CD14-positive monocyte (primary cell): ENCODE results near the gene GPS2. TPM values are rescaled to one million over a fixed set of nuclear protein-coding genes. Genes with fewer than 3 reads are reported as not detected.

ENCODE experiments used
- DNase-seq, 3 donors: peaks; one replicate each; pipeline ENCODE4 v3.0.0-alpha.2; 2011 to 2022
- H2AFZ ChIP-seq: 2 replicates; pipeline ENCODE4 v1.6.0; 2012; ENCODE audit warnings: mild to moderate bottlenecking, low read depth, low read length, inconsistent platforms; ENCODE audit not compliant: insufficient read depth, poor library complexity, severe bottlenecking
- H3K27ac ChIP-seq, 2 donors: 1 replicate in 1 of 2; 2 replicates in 1 of 2; pipeline ENCODE4 v1.5.1; 2012 to 2013; ENCODE audit warnings: low read length in 2 of 2, control low read depth in 1 of 2, inconsistent platforms in 1 of 2, low read depth in 1 of 2, mild to moderate bottlenecking in 1 of 2
- H3K27me3 ChIP-seq, 2 donors: one replicate each; pipeline versions ENCODE4 v1.6.0 to v1.6.1; 2011 to 2013; ENCODE audit warnings: low read length in 2 of 2; ENCODE audit not compliant: control insufficient read depth in 2 of 2, insufficient read depth in 2 of 2
- H3K36me3 ChIP-seq, 2 donors: replicated peaks in 1 of 2; 1 replicate in 1 of 2; 2 replicates in 1 of 2; pipeline versions ENCODE4 v1.5.1 to v1.6.1; 2012 to 2013; ENCODE audit warnings: low read length in 2 of 2, control low read depth in 1 of 2, inconsistent platforms in 1 of 2, mild to moderate bottlenecking in 1 of 2; ENCODE audit not compliant: insufficient read depth in 2 of 2, control insufficient read depth in 1 of 2
- H3K4me1 ChIP-seq, 2 donors: 1 replicate in 1 of 2; 2 replicates in 1 of 2; pipeline versions ENCODE4 v1.5.1 to v1.6.1; 2012 to 2013; ENCODE audit warnings: low read length in 2 of 2, control low read depth in 1 of 2, inconsistent platforms in 1 of 2, mild to moderate bottlenecking in 1 of 2, moderate library complexity in 1 of 2; ENCODE audit not compliant: insufficient read depth in 2 of 2, control insufficient read depth in 1 of 2
- H3K4me2 ChIP-seq: replicated peaks from 2 replicates; pipeline ENCODE3; 2012; ENCODE audit warnings: low read length, moderate library complexity, mild to moderate bottlenecking; ENCODE audit not compliant: poor library complexity, severe bottlenecking; ENCODE audit errors: extremely low read depth
- H3K4me3 ChIP-seq, 3 experiments: fragments of 200-600 bp in 1 of 3; sonication (generic) in 1 of 3; replicated peaks in 1 of 3; 1 replicate in 2 of 3; 2 replicates in 1 of 3; pipeline ENCODE4 v1.5.1; 2011 to 2013; ENCODE audit warnings: low read length in 3 of 3, mild to moderate bottlenecking in 3 of 3, control low read depth in 2 of 3, low read depth in 2 of 3, inconsistent platforms in 1 of 3, moderate library complexity in 1 of 3
- H3K79me2 ChIP-seq: 2 replicates; pipeline ENCODE4 v1.6.0; 2012; ENCODE audit warnings: mild to moderate bottlenecking, control low read depth, inconsistent platforms, low read length, moderate library complexity; ENCODE audit not compliant: insufficient read depth
- H3K9ac ChIP-seq: 2 replicates; pipeline ENCODE4 v1.6.0; 2017; ENCODE audit warnings: low read length, mild to moderate bottlenecking; ENCODE audit not compliant: insufficient read depth, poor library complexity, severe bottlenecking
- H3K9me3 ChIP-seq, 2 donors: replicated peaks in 1 of 2; 1 replicate in 1 of 2; 2 replicates in 1 of 2; pipeline versions ENCODE4 v1.5.1 to v1.6.1; 2012 to 2013; ENCODE audit warnings: low read length in 2 of 2, control low read depth in 1 of 2; ENCODE audit not compliant: control insufficient read depth in 1 of 2, insufficient read depth in 1 of 2
- H4K20me1 ChIP-seq: 2 replicates; pipeline ENCODE4 v1.6.0; 2012; ENCODE audit warnings: mild to moderate bottlenecking, low read length, control low read depth, moderate library complexity; ENCODE audit not compliant: insufficient read depth
- H3K27ac Mint-ChIP-seq, 7 donors: one replicate each; pipeline ENCODE4 v1.8.0; 2020; ENCODE audit warnings: mild to moderate bottlenecking in 7 of 7, mixed read lengths in 7 of 7, moderate library complexity in 6 of 7, inconsistent platforms in 2 of 7
- H3K27me3 Mint-ChIP-seq, 3 donors: one replicate each; pipeline ENCODE4 v1.8.0; 2021 to 2022; ENCODE audit warnings: low read depth in 3 of 3, mild to moderate bottlenecking in 3 of 3, mixed read lengths in 3 of 3, moderate library complexity in 3 of 3, inconsistent platforms in 1 of 3
- H3K36me3 Mint-ChIP-seq, 2 donors: one replicate each; pipeline ENCODE4 v1.8.0; 2020; ENCODE audit warnings: mixed read lengths in 2 of 2, inconsistent platforms in 1 of 2, mild to moderate bottlenecking in 1 of 2
- H3K4me1 Mint-ChIP-seq: one replicate; pipeline ENCODE4 v1.8.0; 2020; ENCODE audit warnings: mild to moderate bottlenecking, mixed read lengths
- H3K4me3 Mint-ChIP-seq, 2 donors: one replicate each; pipeline ENCODE4 v1.8.0; 2020; ENCODE audit warnings: mild to moderate bottlenecking in 2 of 2, mixed read lengths in 2 of 2, moderate library complexity in 1 of 2
- H3K9me3 Mint-ChIP-seq, 7 donors: one replicate each; pipeline ENCODE4 v1.8.0; 2020 to 2022; ENCODE audit warnings: mixed read lengths in 7 of 7, mild to moderate bottlenecking in 6 of 7, moderate library complexity in 6 of 7, inconsistent platforms in 2 of 7
- WGBS: methylation state at CpG from one replicate; pipeline ENCODE4 v1.1.5; 2013; ENCODE audit warnings: missing lambda C conversion rate; ENCODE audit not compliant: insufficient coverage; 5-methylcytosine and 5-hydroxymethylcytosine counted together
- intact Hi-C, 2 donors: fragments of 100-400 bp; cut with micrococcal nuclease; formaldehyde crosslinking; loops; one replicate each; pipeline versions ENCODE4 v1.15.0 to v1.15.1; 2023
- polyA plus RNA-seq, 3 donors: library from polyadenylated mRNA; depleted of rRNA in 1 of 3; unstranded in 2 of 3; stranded (reverse) in 1 of 3; fragments of 300-500 nt in 2 of 3; fragments of >200 nt in 1 of 3; fragmentation: Illumina TruSeq in 2 of 3; gene quantifications; 1 replicate in 2 of 3; 2 replicates in 1 of 3; pipeline ENCODE4 v1.2.3, GENCODE V29; 2012 to 2021
- TF ChIP-seq, protein P1 (sequence below): fragments of 200-600 bp; IDR thresholded peaks from one replicate; pipeline ENCODE4 v1.8.0; 2022; ENCODE audit warnings: antibody characterized with exemption, mild to moderate bottlenecking

GPS2 gene
- polyA plus RNA-seq, 3 donors: 53.5 to 162 (median 59.6) TPM

DNA sequence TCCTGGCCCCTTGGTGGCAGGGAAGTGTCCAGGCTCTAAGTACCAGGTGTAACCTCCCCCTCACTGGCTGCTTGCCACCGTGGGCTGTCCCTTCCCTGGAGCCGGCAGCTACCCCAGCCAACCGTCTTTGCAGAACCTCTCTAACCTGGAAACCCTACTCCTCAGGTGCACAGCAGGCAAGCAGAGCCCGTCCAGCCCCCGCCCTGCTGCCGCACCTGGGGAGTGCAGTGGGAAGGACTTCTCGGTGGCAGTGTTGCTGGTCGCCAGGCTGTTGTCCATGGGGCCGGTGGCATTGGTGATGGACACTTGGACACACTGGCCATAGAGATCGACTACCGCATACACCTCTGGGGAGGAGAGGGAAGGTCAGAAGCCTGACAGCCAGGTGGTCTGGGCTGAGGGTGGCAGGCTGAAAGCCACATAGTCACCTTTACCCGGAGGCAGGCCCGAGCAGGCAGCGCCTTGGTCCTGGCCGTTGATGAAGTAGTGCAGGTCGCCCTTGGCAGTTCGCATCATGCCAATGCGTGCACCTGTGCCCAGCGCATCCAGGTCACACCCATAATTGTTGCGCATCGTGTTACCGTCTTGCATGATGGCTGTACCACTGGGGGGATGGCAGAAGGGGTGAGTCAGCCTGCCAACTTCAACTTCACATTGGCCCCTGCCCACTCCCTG is 7.5 kb upstream of the GPS2 start:
- Histone ChIP-seq H3K36me3 (peaks cover 75 to 86% of the 10 kb centered on the region in 2 donors), H3K4me3 (no peak overlapping the region), H3K9ac (no peak overlapping the region), H2AFZ (no peak overlapping the region), H3K9me3 (no peaks in the 10 kb centered on the region), H3K27me3 (no peaks in the 10 kb centered on the region), H3K27ac (no peak overlapping the region), H3K79me2 (peaks cover 7% of the 10 kb centered on the region), H4K20me1 (peaks cover 7% of the 10 kb centered on the region), H3K4me2 (no peak overlapping the region), H3K4me1 (peaks cover under 1 to 1% of the 10 kb centered on the region in 2 donors)
- 96% methylated on average over 16 of the region's 22 CpGs for WGBS
- intact Hi-C loops: loop anchor here in 1 of 2 donors (10.0 kb wide), 1 partner anchor 252 kb away; the partner anchor contains the start of gene CD68
- peaks cover 58 to 95% of the 10 kb centered on the region in 2 donors for H3K36me3 Mint-ChIP-seq
- H3K27ac Mint-ChIP-seq: no peak overlapping the region
- no peaks in the 10 kb centered on the region for H3K4me1 Mint-ChIP-seq
- TF ChIP-seq, protein P1, sequence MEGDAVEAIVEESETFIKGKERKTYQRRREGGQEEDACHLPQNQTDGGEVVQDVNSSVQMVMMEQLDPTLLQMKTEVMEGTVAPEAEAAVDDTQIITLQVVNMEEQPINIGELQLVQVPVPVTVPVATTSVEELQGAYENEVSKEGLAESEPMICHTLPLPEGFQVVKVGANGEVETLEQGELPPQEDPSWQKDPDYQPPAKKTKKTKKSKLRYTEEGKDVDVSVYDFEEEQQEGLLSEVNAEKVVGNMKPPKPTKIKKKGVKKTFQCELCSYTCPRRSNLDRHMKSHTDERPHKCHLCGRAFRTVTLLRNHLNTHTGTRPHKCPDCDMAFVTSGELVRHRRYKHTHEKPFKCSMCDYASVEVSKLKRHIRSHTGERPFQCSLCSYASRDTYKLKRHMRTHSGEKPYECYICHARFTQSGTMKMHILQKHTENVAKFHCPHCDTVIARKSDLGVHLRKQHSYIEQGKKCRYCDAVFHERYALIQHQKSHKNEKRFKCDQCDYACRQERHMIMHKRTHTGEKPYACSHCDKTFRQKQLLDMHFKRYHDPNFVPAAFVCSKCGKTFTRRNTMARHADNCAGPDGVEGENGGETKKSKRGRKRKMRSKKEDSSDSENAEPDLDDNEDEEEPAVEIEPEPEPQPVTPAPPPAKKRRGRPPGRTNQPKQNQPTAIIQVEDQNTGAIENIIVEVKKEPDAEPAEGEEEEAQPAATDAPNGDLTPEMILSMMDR: no peak
- no peaks in the 10 kb centered on the region for H3K9me3 Mint-ChIP-seq
- no peak overlapping the region for H3K4me3 Mint-ChIP-seq
- DNase-seq: no peak
- no peaks in the 10 kb centered on the region for H3K27me3 Mint-ChIP-seq

DNA sequence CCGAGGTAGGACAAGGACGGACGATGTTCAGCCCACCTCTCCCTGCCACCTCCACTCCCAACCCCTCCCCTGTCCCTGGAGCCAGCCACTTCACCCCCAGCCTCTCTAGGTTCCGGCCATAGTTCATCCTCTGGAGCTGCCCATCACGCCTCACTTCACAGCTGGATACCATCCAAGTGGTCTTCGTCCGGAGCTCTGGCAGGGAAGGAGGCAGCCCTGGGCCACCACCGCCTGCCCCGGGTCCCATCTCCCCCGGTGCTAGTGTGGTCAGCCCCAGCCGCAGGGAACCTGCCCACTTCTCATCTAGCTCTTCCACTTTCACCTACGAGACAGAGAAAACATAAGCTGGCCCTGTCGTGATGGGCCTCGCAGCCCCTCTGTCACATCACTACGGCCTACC is 6.3 kb upstream of the GPS2 start:
- H3K9me3 Mint-ChIP-seq: no peaks in the 10 kb centered on the region
- intact Hi-C loops: loop anchor here in 1 of 2 donors (10.0 kb wide), 1 partner anchor 253 kb away; the partner anchor contains the start of gene CD68
- H3K27ac Mint-ChIP-seq: peak overlapping the region in 2 of 7 donors; percentile 28 to 72
- DNase-seq: no peak
- WGBS: 97% methylated on average over 13 of the region's 15 CpGs
- TF ChIP-seq, protein P1: no peak
- Histone ChIP-seq H2AFZ (no peak overlapping the region), H3K9me3 (no peaks in the 10 kb centered on the region), H3K9ac (no peak overlapping the region), H3K27ac (no peak overlapping the region), H3K36me3 (peaks cover 76 to 87% of the 10 kb centered on the region in 2 donors), H4K20me1 (peaks cover 7% of the 10 kb centered on the region), H3K4me1 (no peaks in the 10 kb centered on the region), H3K27me3 (no peaks in the 10 kb centered on the region), H3K4me3 (no peak overlapping the region), H3K79me2 (no peaks in the 10 kb centered on the region), H3K4me2 (no peak overlapping the region)
- H3K4me1 Mint-ChIP-seq: peaks cover 2% of the 10 kb centered on the region
- H3K36me3 Mint-ChIP-seq: peaks cover 58 to 93% of the 10 kb centered on the region in 2 donors
- no peak overlapping the region for H3K4me3 Mint-ChIP-seq
- no peaks in the 10 kb centered on the region for H3K27me3 Mint-ChIP-seq
